DND-41 (cell line): ENCODE results near the gene LRRN2.

Source experiments
- EZH2 ChIP-seq: IDR thresholded peaks from 3 replicates; pipeline ENCODE4 v1.6.1; 2012; ENCODE audit warnings: borderline replicate concordance, low read depth, mild to moderate bottlenecking, moderate library complexity, low read length, inconsistent platforms; ENCODE audit not compliant: severe bottlenecking
- TF ChIP-seq, protein P1 (sequence below): IDR thresholded peaks from 2 replicates; pipeline ENCODE4 v1.5.1; 2012; ENCODE audit warnings: borderline replicate concordance, low read length, moderate library complexity, mild to moderate bottlenecking; ENCODE audit not compliant: poor library complexity, severe bottlenecking; ENCODE audit errors: extremely low read depth

DNA sequence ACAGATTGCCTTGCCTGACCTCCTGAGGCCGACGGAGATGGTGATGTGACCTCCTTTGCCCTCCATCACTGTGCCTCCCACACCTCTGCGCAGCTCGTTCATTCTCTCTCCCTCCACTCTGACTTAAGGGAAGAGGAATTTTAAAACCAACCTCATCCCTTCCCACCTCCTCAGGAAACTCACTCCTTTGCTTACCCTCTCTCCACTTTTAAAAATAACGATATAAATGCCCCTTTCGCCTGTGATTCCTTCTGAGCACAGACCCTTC lies 21.2 kb downstream of the LRRN2 start:
- no peak for TF ChIP-seq EZH2
- TF ChIP-seq, protein P1, sequence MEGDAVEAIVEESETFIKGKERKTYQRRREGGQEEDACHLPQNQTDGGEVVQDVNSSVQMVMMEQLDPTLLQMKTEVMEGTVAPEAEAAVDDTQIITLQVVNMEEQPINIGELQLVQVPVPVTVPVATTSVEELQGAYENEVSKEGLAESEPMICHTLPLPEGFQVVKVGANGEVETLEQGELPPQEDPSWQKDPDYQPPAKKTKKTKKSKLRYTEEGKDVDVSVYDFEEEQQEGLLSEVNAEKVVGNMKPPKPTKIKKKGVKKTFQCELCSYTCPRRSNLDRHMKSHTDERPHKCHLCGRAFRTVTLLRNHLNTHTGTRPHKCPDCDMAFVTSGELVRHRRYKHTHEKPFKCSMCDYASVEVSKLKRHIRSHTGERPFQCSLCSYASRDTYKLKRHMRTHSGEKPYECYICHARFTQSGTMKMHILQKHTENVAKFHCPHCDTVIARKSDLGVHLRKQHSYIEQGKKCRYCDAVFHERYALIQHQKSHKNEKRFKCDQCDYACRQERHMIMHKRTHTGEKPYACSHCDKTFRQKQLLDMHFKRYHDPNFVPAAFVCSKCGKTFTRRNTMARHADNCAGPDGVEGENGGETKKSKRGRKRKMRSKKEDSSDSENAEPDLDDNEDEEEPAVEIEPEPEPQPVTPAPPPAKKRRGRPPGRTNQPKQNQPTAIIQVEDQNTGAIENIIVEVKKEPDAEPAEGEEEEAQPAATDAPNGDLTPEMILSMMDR = no peak
